ENCODE data around the gene CFAP97D2. TPM values are rescaled to one million over a fixed set of nuclear protein-coding genes. Genes with fewer than 3 reads are reported as not detected.

Gene CFAP97D2
- total and polyA plus RNA-seq, 2 donors (not counting 3 experiments of a cell fraction or from before 2014, with no cell fraction given) = not detected

DNA sequence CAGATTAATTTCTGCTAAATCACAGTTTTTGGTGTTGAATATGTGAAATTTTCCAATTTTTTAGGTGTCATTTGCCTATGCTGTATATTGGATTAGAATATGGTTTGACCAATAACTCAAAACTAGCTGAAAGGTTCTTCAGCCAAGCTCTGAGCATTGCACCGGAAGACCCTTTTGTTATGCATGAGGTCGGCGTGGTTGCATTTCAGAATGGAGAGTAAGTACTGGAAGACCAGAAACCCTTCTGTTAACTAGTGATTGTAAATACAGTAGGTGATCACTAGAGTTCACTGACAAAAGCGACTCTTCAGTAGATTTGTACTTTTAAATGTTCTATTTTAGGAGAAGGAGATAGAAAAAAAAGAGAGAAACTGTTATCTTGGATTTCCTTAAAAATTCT, 78.0 kb downstream of the CFAP97D2 start:
- no TSS peak for BruUV-seq (replicated peaks)
- Histone ChIP-seq H3K4me2 (ENCODE audit: insufficient read depth, low read length) (no peak overlapping the region), H3K27me3 (ENCODE audit: control insufficient read depth in 2 of 2, insufficient read depth in 2 of 2, low read length in 2 of 2) (no peaks in the 10 kb centered on the region), H3K4me3 (replicated peaks in 1 of 3; ENCODE audit: insufficient read depth in 1 of 3, low read depth in 1 of 3, low read length in 3 of 3) (no peak overlapping the region), H3K9me1 (replicated peaks; ENCODE audit: control insufficient read depth, extremely low read depth, insufficient read depth, low read length) (no peaks in the 10 kb centered on the region), H3K79me2 (ENCODE audit: control insufficient read depth, insufficient read depth, low read length) (no peaks in the 10 kb centered on the region), H3K9me3 (replicated peaks; ENCODE audit: control insufficient read depth, insufficient read depth, low read length) (no peaks in the 10 kb centered on the region), H2AFZ (ENCODE audit: low read depth, low read length) (no peak overlapping the region), H3K36me3 (ENCODE audit: control insufficient read depth in 2 of 2, extremely low read depth in 1 of 2, insufficient read depth in 2 of 2, low read length in 2 of 2) (peaks cover 13 to 28% of the 10 kb centered on the region in 2 experiments), H3K4me1 (ENCODE audit: control insufficient read depth, extremely low read depth, insufficient read depth, low read length) (no peaks in the 10 kb centered on the region), H4K20me1 (replicated peaks; ENCODE audit: control insufficient read depth, extremely low read depth, insufficient read depth, low read length) (no peaks in the 10 kb centered on the region), H3K9ac (replicated peaks; ENCODE audit: extremely low read depth, insufficient read depth, low read length) (no peak overlapping the region), H3K27ac (ENCODE audit: insufficient read depth, low read depth, low read length) (no peak overlapping the region)
- dilution Hi-C loops (cut with MboI; ENCODE audit: extremely low pct_ligation_motif_present, low sequenced_read_pairs) = no loop called here
- FAIRE-seq (no peak), DNase-seq (ENCODE audit: low read depth, low spot score) (no peak)
- TF ChIP-seq POLR2AphosphoS5 (IDR thresholded peaks at IDR 0.05; ENCODE audit: insufficient read depth, low read depth, low read length) (no peak), JUN (IDR thresholded peaks at IDR 0.05; ENCODE audit: borderline replicate concordance, insufficient read depth, insufficient read length, low read depth) (no peak), EZH2 (IDR thresholded peaks at IDR 0.05; ENCODE audit: borderline replicate concordance, low read depth, low read length, severe bottlenecking) (no peak)
- intact Hi-C loops (cut with micrococcal nuclease) = no loop called here
- POLR2A ChIA-PET = no interaction called here
- CTCF ChIA-PET = no interaction called here

DNA sequence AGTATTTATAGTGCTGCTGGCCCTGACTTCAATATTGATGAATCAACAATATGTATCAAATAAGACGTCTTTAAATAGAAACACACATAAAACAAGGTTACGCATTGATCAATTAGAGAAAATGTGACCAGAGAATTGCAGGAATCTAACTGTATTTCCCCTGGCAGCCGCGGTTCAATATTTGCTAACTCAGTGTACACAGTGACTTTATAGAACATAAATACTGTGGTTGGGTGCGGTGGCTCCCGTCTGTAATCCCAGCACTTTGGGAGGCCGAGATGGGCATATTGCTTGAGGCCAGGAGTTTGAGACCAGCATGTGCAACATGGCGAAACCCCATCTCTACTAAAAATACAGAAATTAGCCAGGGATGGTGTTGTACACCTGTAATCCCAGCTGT, 79.5 kb downstream of the CFAP97D2 start:
- no TSS peak for BruUV-seq (replicated peaks)
- DNase-seq (ENCODE audit: low read depth, low spot score) = no peak
- no peaks in the 10 kb centered on the region for H3K9me1 ChIP-seq (replicated peaks; ENCODE audit: control insufficient read depth, extremely low read depth, insufficient read depth, low read length)
- H3K9me3 ChIP-seq (replicated peaks; ENCODE audit: control insufficient read depth, insufficient read depth, low read length) = no peaks in the 10 kb centered on the region
- H3K9ac ChIP-seq (replicated peaks; ENCODE audit: extremely low read depth, insufficient read depth, low read length) = no peak overlapping the region
- ChIA-PET CTCF (no interaction called here), POLR2A (no interaction called here)
- H3K4me3 ChIP-seq (replicated peaks in 1 of 3; ENCODE audit: insufficient read depth in 1 of 3, low read depth in 1 of 3, low read length in 3 of 3) = no peak overlapping the region
- H4K20me1 ChIP-seq (replicated peaks; ENCODE audit: control insufficient read depth, extremely low read depth, insufficient read depth, low read length) = no peaks in the 10 kb centered on the region
- TF ChIP-seq, protein P1, sequence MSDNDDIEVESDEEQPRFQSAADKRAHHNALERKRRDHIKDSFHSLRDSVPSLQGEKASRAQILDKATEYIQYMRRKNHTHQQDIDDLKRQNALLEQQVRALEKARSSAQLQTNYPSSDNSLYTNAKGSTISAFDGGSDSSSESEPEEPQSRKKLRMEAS (IDR thresholded peaks at IDR 0.05; ENCODE audit: insufficient read depth, insufficient read length) = no peak
- no peak for TF ChIP-seq MYC (IDR thresholded peaks at IDR 0.05; ENCODE audit: low read depth, low read length)
- TF ChIP-seq POLR2AphosphoS5 (IDR thresholded peaks at IDR 0.05; ENCODE audit: insufficient read depth, low read depth, low read length) = no peak
- TF ChIP-seq EZH2 (IDR thresholded peaks at IDR 0.05; ENCODE audit: borderline replicate concordance, low read depth, low read length, severe bottlenecking) = no peak
- TF ChIP-seq POLR2A (IDR thresholded peaks at IDR 0.05; ENCODE audit: low read depth, low read length) = no peak
- TF ChIP-seq, protein P2, sequence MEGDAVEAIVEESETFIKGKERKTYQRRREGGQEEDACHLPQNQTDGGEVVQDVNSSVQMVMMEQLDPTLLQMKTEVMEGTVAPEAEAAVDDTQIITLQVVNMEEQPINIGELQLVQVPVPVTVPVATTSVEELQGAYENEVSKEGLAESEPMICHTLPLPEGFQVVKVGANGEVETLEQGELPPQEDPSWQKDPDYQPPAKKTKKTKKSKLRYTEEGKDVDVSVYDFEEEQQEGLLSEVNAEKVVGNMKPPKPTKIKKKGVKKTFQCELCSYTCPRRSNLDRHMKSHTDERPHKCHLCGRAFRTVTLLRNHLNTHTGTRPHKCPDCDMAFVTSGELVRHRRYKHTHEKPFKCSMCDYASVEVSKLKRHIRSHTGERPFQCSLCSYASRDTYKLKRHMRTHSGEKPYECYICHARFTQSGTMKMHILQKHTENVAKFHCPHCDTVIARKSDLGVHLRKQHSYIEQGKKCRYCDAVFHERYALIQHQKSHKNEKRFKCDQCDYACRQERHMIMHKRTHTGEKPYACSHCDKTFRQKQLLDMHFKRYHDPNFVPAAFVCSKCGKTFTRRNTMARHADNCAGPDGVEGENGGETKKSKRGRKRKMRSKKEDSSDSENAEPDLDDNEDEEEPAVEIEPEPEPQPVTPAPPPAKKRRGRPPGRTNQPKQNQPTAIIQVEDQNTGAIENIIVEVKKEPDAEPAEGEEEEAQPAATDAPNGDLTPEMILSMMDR (IDR thresholded peaks at IDR 0.05; ENCODE audit: extremely low read depth in 1 of 2, insufficient read depth in 1 of 2, low read depth in 1 of 2, low read length in 2 of 2) = no peak
- TF ChIP-seq FOS (IDR thresholded peaks at IDR 0.05; ENCODE audit: borderline replicate concordance, insufficient read depth, low read length) = no peak
- peaks cover 19 to 33% of the 10 kb centered on the region in 2 experiments for H3K36me3 ChIP-seq (ENCODE audit: control insufficient read depth in 2 of 2, extremely low read depth in 1 of 2, insufficient read depth in 2 of 2, low read length in 2 of 2)
- dilution Hi-C loops (cut with MboI; ENCODE audit: extremely low pct_ligation_motif_present, low sequenced_read_pairs) (no loop called here), intact Hi-C loops (cut with micrococcal nuclease) (no loop called here)
- H3K4me2 ChIP-seq (ENCODE audit: insufficient read depth, low read length) = no peak overlapping the region
- H3K27ac ChIP-seq (ENCODE audit: insufficient read depth, low read depth, low read length) = no peak overlapping the region
- H2AFZ ChIP-seq (ENCODE audit: low read depth, low read length) = no peak overlapping the region
- H3K27me3 ChIP-seq (ENCODE audit: control insufficient read depth in 2 of 2, insufficient read depth in 2 of 2, low read length in 2 of 2) = no peaks in the 10 kb centered on the region
- H3K4me1 ChIP-seq (ENCODE audit: control insufficient read depth, extremely low read depth, insufficient read depth, low read length) = no peaks in the 10 kb centered on the region
- no peak for FAIRE-seq
- no peaks in the 10 kb centered on the region for H3K79me2 ChIP-seq (ENCODE audit: control insufficient read depth, insufficient read depth, low read length)

All from endothelial cell of umbilical vein (primary cell).